DMS53 treated with DMSO at 0.1 percent for 48 hours (cell line): Measurements from ENCODE around the gene RAB43.
"Not testable (repeated sequence)": the region's sequence is repeated elsewhere in the genome, so short reads cannot be mapped to it uniquely, and the experiment has no call there.

Source experiments
- DNase-seq: peaks from one replicate; lab custom pipeline; 2025; ENCODE audit not compliant: unreplicated experiment; lab: John Stamatoyannopoulos, UW

Gene RAB43

GRCh38 chr3:129100274-129100673 is 21.3 kb downstream of the RAB43 start:
- DNase-seq: no peak

DNA sequence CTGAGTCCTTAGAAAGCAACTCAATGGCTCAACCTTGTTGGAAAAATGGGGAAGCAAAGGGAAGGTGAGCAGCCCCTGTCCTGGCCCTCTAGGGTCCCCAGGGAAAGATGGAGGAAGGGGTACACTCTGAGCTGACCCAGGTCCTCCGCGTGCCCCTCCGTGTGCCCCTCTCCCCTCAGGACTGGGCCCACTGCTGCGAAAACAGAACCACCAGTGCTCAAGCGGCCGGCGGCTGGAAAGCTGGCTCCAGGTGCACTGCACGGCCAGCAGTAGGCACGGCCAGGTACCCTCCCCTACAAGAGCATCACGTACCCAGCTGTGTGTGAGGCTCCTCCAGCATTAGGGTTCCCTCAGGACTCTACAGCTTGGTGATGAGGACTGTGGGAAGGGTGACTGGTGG is 26.3 kb downstream of the RAB43 start:
- DNase-seq: no peak

DNA sequence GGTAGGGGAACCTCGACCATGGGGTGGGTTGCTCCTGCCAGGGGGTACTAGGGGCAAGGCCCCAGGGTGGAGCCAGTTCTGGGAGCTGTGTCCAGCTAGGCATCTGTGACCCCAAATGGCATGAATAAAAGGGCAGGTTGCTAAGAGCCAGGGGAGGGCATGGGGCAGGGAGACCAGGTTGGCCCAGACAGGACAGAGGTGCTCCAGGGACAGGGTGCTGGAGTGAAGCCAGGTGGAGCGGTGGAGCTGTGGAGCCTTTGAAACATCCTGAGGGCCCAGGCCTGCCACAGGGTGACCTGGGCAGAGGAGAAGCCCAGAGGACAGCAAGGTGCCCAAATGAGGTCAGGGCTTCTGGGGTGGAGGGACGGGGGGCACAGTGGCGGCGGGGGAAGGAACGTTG is 33.3 kb downstream of the RAB43 start:
- DNase-seq: not testable (repeated sequence)

DNA sequence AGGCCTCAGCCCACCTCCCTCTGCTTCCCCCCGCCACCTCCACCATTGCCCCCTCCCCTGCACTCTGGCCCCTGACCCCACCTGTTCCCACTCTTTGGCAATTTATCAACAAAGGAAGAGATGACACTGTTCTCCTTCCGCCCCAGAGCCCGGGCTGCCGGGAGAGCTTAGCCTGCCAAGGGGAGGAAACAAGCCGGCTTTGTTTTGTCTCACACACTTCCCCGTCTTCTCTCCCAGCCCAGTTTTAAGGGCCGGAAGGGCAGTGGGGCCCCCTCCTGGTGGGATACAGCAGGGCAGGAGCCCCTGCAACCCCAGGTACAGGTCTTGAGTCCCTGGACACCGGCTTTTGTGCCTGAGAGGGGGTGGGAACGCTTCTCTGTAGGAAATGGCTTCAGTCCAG is 33.7 kb downstream of the RAB43 start:
- not testable (repeated sequence) for DNase-seq

- DNase-seq: no peak
Observed at GRCh38 chr3:129087138-129087702, 34.4 kb downstream of the RAB43 start.

GRCh38 chr3:129085818-129086217 is 35.8 kb downstream of the RAB43 start:
- DNase-seq: no peak

DNA sequence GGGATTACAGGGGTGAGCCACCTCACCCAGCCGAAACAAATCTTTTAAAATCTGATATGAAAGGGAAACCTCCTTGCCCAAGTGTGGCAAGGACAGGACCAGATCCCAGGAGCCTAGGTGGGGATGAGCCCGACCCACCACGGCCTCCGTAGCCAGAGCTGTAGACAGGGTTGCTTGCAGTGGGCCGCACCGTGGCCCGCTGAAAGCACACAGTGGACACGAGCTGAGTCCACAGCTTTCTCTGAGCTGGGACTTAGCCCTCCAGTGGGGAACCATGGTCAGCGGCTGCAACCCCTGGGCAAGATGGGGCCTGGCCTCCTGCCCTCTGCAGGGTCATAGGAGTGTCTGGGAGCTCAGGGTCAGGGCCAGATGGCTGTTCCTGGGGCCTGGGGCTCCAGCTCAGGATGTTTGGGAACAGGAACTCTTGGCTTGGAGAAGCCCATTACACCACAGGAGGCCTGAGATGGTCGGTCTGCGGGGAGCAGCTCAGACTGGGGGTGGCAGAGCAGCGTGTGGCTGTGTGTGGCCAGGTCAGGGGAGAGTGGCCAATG is 36.4 kb downstream of the RAB43 start:
- DNase-seq: no peak

GRCh38 chr3:129084501-129084900 is 37.1 kb downstream of the RAB43 start:
- no peak for DNase-seq

DNA sequence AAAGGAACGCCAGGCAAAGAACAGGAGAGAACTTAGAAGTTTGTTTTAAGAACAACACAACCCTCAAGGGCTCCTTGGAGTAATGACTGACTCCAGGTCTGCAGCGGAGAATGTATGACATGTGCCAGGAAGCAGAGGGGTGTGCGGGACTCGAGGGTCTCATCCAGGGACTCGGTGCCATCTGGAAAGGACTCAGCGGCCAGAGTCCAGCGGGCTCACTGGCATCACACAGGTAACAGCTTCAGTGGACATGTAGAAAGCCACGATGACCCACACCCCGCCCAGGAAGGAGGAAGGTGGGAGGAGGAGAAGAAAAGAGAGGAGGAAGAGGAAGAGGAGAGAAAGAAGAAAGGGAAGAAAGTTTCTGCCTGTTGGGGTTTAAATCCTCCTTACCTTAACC is 39.6 kb downstream of the RAB43 start:
- DNase-seq: no peak

DNA sequence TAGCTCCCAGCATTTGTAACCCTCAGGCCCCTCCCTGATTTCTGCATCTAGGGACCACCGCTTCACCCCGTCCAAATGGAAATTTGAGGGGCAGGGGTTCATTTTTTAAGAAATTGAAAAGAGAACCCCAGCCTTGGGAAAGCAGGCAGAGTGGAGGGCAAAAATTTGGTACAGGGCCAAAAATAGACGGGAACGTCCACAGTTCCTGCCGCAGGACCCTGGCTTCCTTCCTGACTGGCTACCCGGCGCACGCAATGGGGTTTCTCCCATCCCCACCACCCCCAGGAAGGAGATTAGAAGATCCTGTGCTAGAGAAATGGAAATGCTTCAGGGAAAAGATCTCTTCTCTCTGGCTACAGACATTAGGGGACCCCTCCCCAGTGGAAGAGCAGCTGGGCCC is 40.1 kb downstream of the RAB43 start:
- no peak for DNase-seq

- no peak for DNase-seq
Observed at GRCh38 chr3:129078510-129078909, 43.1 kb downstream of the RAB43 start.

- DNase-seq: no peak
Observed at GRCh38 chr3:129077222-129077621, 44.4 kb downstream of the RAB43 start.

- no peak for DNase-seq
Observed at GRCh38 chr3:129070086-129070885, 51.3 kb downstream of the RAB43 start.

GRCh38 chr3:129069313-129070085 is 52.1 kb downstream of the RAB43 start:
- DNase-seq: not testable (repeated sequence)

GRCh38 chr3:129068291-129068886 is 53.2 kb downstream of the RAB43 start:
- DNase-seq: no peak

DNA sequence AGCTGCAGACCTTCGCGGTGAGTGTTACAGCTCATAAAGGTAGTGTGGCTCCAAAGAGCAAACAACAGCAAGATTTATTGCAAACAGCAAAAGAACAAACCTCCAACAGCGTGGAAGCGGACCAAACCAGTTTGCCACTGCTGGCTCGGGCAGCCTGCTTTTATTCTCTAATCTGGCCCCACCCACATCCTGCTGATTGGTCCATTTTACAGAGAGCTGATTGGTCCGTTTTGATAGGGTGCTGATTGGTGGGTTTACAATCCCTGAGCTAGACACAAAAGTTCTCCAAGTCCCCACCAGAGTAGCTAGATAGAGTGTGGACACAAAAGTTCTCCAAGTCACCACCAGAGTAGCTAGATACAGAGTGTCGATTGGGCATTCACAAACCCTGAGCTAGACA is 53.9 kb downstream of the RAB43 start:
- not testable (repeated sequence) for DNase-seq

DNA sequence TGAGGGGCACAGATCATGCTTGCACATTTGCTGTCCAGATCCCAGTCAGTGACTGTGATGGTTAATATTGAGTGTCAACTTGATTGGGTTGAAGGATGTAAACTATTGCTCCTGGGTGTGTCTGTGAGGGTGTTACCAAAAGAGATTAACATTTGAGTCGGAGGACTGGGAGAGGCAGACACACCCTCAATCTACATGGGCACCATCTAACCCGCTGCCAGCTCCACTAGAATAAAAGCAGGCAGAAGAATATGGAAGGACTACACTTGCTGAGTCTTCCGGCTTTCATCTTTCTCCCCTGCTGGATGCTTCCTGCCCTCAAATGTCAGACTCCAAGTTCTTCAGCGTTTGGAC is 55.9 kb downstream of the RAB43 start:
- DNase-seq: no peak

DNA sequence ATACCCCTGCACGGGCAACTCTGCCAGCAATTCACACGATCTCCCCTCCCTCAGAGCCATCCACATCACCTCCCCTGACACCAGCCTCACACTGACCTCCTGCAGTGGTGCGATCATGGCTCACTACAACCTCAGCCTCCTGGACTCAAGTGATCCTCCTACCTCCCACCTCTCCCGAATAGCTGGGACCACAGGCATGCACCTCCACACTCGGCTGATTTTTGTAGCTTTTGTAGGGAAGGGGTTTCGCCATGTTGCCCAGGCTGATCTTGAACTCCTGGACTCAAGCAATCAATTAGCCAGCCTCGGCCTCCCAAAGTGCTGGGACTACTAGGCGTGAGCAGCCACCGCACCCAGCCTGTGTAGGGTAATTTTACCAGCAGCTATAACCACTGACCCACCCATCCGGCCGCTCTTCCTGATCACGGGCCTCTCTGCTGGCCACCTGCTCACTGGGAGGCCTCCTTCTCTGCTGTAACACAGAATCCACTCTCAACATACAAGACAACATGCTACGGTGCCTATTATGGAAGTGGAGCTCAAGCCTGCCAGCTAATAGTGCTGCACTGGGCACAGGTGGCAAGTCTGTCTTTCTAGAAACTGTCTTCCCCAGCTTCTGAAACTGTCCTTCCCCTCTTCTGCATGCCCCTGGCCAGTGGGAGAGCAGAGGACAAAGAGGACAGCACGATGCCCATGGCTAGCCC is 56.4 kb downstream of the RAB43 start:
- DNase-seq: no peak

DNA sequence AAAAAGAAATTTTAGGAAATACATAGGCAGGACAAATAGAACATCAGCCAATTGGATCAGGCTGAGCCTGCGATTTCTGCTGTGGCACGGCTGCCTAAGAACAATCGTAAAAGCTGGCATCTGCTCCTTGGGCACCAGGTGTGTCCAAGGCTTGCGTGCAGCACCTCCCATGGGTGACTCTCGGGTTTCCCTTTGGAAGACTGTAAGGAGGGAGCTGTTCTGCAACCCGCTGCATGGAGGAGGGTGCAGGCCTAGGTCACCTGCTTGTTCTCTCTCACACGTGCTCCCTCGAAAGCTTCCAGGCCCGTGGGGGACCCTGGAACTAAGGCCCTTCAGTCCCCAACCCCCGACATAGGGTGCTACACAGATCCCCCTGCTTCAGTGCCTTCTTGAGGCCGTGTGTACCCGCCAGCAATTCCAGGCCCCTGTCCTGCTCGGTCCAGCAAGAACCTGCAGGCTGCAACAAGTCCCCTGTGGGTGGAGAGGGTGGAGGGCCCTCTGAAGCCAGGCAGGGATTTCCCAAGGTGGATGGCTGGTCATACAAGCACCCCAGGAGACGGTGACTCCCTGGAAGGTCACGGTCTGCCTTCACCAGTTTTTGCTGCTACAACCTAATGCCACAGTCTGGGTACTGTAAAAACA is 57.6 kb downstream of the RAB43 start:
- DNase-seq: no peak

DNA sequence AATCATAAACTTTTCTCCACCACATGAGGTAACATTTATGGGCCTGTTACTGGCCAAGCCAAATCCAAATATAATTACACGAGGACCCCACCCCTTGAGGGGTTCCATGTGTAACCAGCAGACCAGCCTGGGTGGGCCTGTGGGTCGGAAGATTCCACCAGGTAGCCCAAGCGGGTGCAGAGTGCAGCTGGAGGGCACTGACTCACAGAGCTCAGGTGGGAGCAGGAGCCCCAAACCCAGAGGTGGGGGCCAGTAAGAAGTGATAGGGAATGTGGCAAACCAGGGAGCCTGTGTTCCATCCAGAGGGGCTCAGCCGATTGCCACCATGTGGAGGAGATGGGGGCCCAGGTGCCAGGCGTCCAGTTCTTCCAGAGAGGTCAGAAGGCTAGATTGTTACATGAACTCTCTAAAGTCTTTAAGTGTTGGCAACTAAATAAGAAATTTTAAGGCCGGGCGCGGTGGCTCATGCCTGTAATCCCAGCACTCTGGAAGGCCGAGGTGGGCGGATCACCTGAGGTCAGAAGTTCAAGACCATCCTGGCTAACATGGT is 58.4 kb downstream of the RAB43 start:
- no peak for DNase-seq
